Stimulated activated CD4-positive, alpha-beta T cell treated with anti-CD3 and anti-CD28 coated beads, Interleukin-4, amount 100 ng/mL, for 48 hours (primary cell): ENCODE measurements around the gene C9orf72.
"Not testable (repeated sequence)": the region's sequence is repeated elsewhere in the genome, so short reads cannot be mapped to it uniquely, and the experiment has no call there.

Experiments used
- DNase-seq, 2 donors: peaks; one replicate each; pipeline ENCODE4 v3.0.0-alpha.2; 2020; ENCODE audit warnings: low read depth in 2 of 2

C9orf72 gene

GRCh38 chr9:27572918-27573633, at the start of gene C9orf72:
Gene C9orf72 (minus strand): TSS chr9:27573481. CDS start chr9:27567120, 6,361 bp downstream.
- DNase-seq: peak; percentile 71 to 78

GRCh38 chr9:27622693-27623340, 49.5 kb upstream of the C9orf72 start:
- no peak for DNase-seq

GRCh38 chr9:27619743-27620142, 46.5 kb upstream of the C9orf72 start:
- DNase-seq: no peak

GRCh38 chr9:27618066-27618465, 44.8 kb upstream of the C9orf72 start:
- DNase-seq: no peak

GRCh38 chr9:27614551-27614950, 41.3 kb upstream of the C9orf72 start:
- DNase-seq: no peak

GRCh38 chr9:27612036-27612435, 38.8 kb upstream of the C9orf72 start:
- not testable (repeated sequence) for DNase-seq

GRCh38 chr9:27610622-27611021, 37.3 kb upstream of the C9orf72 start:
- no peak for DNase-seq

- no peak for DNase-seq
Measured at GRCh38 chr9:27602954-27603353, 29.7 kb upstream of the C9orf72 start.

GRCh38 chr9:27602142-27602861, 29.0 kb upstream of the C9orf72 start:
- no peak for DNase-seq

GRCh38 chr9:27601396-27601795, 28.1 kb upstream of the C9orf72 start:
- DNase-seq: no peak

- DNase-seq: no peak
Measured at GRCh38 chr9:27600256-27600655, 27.0 kb upstream of the C9orf72 start.

GRCh38 chr9:27599870-27600238, 26.6 kb upstream of the C9orf72 start:
- DNase-seq: no peak

GRCh38 chr9:27599102-27599869, 26.0 kb upstream of the C9orf72 start:
- DNase-seq: no peak

GRCh38 chr9:27595733-27596132, 22.5 kb upstream of the C9orf72 start:
- DNase-seq: no peak

- no peak for DNase-seq
Measured at GRCh38 chr9:27591672-27592071, 18.4 kb upstream of the C9orf72 start.

GRCh38 chr9:27591093-27591492, 17.8 kb upstream of the C9orf72 start:
- DNase-seq: no peak

GRCh38 chr9:27590651-27591050, 17.4 kb upstream of the C9orf72 start:
- no peak for DNase-seq

- DNase-seq: no peak
Measured at GRCh38 chr9:27589462-27589861, 16.2 kb upstream of the C9orf72 start.

GRCh38 chr9:27586304-27586703, 13.0 kb upstream of the C9orf72 start:
- no peak for DNase-seq

GRCh38 chr9:27584931-27585330, 11.7 kb upstream of the C9orf72 start:
- DNase-seq: no peak

- DNase-seq: no peak
Measured at GRCh38 chr9:27582794-27583193, 9.5 kb upstream of the C9orf72 start.

GRCh38 chr9:27581826-27582225, 8.5 kb upstream of the C9orf72 start:
- DNase-seq: no peak
